Activated T-helper 9 cell treated with anti-CD3 and anti-CD28 coated beads, Interleukin-2, amount 50 U/mL, for 16 hours (primary cell): Measurements from ENCODE around the gene DSG3.

Experiments
- DNase-seq: peaks from one replicate; pipeline ENCODE4 v3.0.0-alpha.2; 2020; ENCODE audit warnings: low read depth

Gene DSG3

GRCh38 chr18:31430072-31430471 is 17.5 kb upstream of the DSG3 start:
- DNase-seq: no peak

- DNase-seq: no peak
Observed at GRCh38 chr18:31430554-31430953, 17.0 kb upstream of the DSG3 start.

- DNase-seq: no peak
Observed at GRCh38 chr18:31432316-31432715, 15.2 kb upstream of the DSG3 start.

- DNase-seq: no peak
Observed at GRCh38 chr18:31436825-31437224, 10.7 kb upstream of the DSG3 start.

GRCh38 chr18:31438402-31438801 is 9.1 kb upstream of the DSG3 start:
- DNase-seq: no peak

GRCh38 chr18:31439807-31440325 is 7.7 kb upstream of the DSG3 start:
- DNase-seq: no peak

DNA sequence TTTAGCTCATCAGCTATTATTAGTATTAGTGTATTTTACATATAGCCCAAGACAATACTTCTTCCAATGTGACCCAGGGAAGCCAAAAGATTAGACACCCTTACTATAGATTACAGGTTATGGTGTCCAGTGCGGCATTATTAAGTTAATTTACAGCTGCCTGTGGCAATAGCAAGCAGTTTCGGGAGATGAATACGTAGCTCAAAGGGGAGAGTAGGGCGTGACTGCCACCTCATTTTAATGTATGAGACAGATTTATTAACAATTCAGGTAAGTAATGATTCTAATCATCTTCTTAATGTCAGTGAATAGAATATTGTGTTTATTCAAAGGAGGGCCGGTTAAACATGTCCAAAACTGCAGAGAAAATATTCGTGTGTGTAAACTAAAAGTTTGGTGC is 6.8 kb upstream of the DSG3 start:
- DNase-seq: no peak

- no peak for DNase-seq
Observed at GRCh38 chr18:31441493-31441892, 6.0 kb upstream of the DSG3 start.

DNA sequence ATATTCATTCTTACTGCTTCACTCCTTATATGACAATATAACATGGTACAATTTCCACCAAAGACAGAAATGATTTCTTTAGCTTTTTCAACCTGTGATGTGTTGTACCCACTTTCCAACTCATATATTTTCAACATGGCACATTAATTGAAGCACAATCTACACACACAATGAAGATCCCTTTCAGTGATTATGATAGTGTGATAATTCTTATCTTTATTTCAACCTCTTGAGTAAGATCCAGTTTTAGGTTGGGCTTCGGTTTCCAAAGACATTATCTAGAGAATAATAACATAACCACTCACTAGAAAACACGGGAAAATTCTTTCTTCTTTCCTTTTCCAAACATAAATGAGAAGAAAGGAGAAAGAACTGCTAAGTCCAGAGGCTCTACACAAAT is 3.4 kb upstream of the DSG3 start:
- DNase-seq: no peak

DNA sequence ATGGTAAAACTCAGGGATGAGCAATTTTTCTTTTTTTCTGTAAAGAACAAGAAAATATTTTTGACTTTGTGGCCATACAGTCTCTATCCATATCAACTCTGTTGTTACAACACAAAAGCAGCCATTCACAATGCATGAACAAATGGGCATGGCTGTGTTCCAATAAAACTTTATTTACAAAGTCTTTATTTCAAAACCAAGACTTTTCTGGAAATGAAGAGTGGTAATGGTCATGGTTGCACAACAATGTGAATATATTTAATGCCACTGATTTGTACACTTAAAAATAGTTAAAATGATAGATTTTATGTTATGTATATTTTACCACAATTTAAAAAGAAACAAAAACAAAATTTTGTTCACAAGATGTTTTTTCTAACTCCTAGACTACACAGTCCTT is 1.6 kb upstream of the DSG3 start:
- DNase-seq: no peak

GRCh38 chr18:31446854-31447253 is 687 bp upstream of the DSG3 start:
- no peak for DNase-seq

- no peak for DNase-seq
Observed at GRCh38 chr18:31450409-31450808, 2.9 kb downstream of the DSG3 start.

- no peak for DNase-seq
Observed at GRCh38 chr18:31451625-31452024, 4.1 kb downstream of the DSG3 start.

DNA sequence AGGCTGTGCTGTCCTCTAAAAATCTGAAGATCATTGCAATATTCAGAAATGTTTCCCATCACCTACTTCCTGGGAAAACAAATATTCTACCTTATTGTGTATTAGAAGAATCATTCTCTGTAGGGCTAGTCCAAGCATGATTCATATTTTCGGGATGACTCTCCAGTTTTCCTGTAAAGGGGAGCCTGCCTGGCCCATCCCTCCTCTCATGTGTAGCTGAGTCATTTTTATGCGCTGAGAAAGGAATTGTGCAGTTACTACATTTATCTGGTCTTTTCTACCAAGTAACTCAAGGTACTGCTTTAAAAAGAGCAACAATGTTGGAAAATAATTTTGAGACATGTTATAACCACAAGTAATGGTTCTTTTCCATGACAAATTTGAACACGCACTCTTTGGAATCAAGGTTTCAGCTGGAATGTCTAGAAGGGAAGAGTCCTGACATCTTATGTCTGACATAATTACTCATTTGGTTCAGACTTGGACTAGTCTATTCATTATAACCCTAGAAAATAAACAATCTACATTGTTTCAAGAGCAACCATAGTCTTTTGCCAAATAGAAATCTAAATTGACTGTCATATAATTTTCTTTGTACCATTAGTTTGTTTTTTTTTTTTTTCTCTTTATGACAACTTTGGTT is 6.6 kb downstream of the DSG3 start:
- no peak for DNase-seq

- DNase-seq: no peak
Observed at GRCh38 chr18:31469629-31470028, 22.1 kb downstream of the DSG3 start.

DNA sequence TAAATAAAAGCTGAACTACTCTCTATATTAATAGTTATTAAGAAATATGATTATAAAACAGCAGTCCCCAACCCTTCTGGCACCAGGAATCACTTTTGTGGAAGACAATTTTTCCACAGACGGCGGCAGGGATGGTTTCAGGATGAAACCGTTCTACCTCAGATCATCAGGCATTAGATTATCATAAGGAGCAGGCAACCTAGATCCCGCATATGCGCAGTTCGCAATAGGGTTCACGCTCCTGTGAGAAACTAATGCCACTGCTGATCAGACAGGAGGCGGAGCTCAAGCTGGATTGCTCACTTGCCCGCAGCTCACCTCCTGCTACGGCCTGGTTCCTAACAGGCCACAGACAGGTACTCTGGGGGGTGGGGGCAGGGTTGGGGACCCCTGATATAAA is 31.1 kb downstream of the DSG3 start:
- no peak for DNase-seq

GRCh38 chr18:31482051-31482450 is 34.5 kb downstream of the DSG3 start:
- no peak for DNase-seq

DNA sequence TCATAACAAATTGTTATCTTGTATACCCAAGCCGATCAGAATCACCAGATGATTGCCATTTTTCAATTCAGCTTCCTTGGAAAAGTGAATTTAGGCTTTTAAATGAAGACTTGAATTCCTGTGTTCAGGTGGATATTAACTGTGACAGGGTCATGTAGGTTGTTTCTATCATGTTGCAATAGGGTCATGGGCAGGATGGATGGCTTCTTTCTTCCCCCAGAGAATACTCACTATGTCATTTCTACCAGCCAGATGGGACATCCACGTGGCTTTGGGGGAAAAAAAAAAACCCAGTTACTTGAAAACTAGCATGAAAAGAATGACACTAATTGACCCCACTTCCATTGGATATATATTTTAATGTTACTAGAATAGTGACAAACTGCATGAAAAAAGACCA is 35.9 kb downstream of the DSG3 start:
- no peak for DNase-seq

DNA sequence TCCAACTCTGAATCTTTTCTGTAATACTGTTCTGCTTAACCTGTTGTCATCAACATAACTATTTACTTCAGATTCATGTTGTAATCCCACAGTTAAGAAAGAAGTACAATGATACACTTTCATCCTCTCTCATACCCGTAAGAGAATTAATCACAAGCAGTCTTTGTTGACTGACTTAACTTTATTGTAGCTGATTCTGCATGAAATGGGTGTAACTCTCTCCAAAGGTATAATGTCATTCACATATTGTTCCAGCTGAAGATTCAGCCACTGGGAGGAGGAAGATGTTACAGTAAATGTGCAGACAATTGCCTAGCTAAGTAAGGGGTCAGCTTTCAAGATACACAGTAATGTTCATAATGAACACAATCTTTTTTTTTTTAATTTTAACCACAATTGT is 36.9 kb downstream of the DSG3 start:
- no peak for DNase-seq

DNA sequence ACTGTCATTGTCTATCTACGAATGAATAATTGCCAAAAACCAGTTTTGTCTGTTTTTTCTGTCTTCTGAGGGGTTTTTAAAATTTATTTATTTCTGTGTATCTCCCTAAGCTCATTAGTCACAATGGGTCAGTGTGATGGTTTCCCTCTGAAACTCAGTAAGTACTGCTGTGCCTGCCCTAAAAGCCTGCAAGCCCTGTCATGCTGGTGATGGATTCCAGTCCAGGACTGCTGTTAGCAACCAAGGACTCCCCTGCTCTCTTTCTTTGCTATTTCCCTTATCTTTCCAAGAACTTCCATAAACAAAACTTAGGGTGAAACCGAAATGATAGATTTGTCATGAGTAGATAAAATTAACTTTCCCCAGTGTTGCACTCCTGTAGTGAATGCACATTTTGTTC is 38.6 kb downstream of the DSG3 start:
- DNase-seq: no peak

DNA sequence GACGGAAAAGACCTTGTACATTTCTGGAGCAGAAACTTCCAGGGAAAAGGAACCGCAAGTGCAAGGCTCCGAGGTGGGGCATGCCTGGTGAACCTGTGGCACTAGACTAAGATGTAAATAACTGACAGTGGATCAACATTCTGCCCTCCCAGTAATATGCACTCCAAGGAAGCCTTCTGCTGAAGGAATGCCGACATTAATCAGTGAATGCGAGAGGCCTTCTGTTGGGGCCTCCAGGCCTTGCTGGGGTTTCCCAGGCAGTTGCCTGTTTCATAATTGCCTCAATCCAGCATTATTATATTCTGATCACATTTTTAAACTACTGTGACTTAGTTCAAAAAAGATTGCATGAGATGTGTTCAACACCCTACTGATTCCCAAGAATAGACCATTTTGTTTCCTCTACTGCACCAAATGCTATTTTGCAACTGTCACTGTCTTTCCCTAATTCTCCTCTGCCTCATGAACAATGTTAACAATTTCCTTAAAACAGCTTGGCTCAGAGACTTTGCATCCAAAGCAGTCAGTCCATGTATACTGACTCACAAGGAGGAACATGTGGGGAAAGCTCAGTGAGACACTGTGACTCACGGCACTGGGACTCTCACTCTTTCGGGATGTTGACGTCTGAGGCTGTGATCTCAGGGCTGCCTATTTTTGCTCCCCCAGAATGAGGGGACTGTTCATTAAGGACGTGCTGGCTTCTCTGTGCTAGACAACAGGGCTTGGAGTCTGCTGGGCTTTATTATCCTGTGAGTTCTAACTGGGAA is 39.9 kb downstream of the DSG3 start:
- no peak for DNase-seq

GRCh38 chr18:31489311-31489710 is 41.8 kb downstream of the DSG3 start:
- no peak for DNase-seq

DNA sequence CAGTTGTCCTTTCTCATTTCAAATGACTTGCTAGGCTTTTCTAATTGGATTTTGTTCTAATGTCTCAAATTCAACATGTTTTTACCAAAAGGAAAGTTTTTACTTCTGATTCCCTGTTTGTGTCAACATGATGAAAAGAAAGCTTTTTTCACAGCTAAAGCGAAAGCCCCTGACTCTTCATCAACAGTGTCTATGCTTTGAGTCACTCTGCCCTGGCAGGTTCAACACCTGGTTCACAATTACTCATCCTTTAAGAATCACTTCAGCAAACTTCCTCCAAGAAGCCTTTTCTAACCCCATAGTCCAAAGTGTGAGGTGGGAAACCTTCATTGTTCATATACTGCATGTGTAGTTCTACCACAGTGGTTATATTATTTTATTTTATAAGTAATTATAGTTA is 42.8 kb downstream of the DSG3 start:
- no peak for DNase-seq

DNA sequence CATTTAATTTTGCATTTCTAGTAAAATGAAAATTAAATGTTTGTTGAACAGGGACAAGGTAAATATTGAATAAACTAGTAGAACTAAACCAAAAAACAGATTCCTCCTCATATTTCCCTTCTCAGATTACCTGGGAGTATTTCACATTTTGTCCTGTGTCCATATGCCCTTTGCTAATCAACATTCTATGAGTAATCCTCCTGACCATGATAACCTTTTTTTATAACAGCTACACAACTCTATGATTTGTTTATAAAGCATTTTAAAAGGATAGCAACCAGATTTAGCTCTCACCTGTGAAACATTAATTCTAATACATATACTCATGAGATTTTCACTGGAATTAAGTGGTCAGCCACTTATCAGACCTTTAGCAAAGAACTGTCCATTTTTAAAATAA is 43.3 kb downstream of the DSG3 start:
- no peak for DNase-seq
